GM06990 (cell line): ENCODE data around the gene TMEM52.

Source experiments
- DNase-seq: peaks from one replicate; pipeline ENCODE4 v3.0.0-alpha.2; 2011; ENCODE audit not compliant: insufficient read length; ENCODE audit errors: extremely low read depth
- H3K27me3 ChIP-seq: replicated peaks from 2 replicates; pipeline ENCODE4 v1.6.0; 2011; ENCODE audit warnings: low read length; ENCODE audit not compliant: control insufficient read depth, insufficient read depth
- H3K36me3 ChIP-seq: 2 replicates; pipeline ENCODE4 v1.5.1; 2011; ENCODE audit warnings: low read length; ENCODE audit not compliant: control insufficient read depth, insufficient read depth
- H3K4me3 ChIP-seq: replicated peaks from 2 replicates; pipeline ENCODE4 v1.5.1; 2011; ENCODE audit warnings: low read depth, mild to moderate bottlenecking, control low read depth, low read length
- TF ChIP-seq, protein P1 (sequence below): IDR thresholded peaks from 2 replicates; pipeline ENCODE4 v1.5.1; 2011; ENCODE audit warnings: low read length, control low read depth, mild to moderate bottlenecking, inconsistent platforms; ENCODE audit not compliant: insufficient read depth, poor library complexity, severe bottlenecking

Gene TMEM52

DNA sequence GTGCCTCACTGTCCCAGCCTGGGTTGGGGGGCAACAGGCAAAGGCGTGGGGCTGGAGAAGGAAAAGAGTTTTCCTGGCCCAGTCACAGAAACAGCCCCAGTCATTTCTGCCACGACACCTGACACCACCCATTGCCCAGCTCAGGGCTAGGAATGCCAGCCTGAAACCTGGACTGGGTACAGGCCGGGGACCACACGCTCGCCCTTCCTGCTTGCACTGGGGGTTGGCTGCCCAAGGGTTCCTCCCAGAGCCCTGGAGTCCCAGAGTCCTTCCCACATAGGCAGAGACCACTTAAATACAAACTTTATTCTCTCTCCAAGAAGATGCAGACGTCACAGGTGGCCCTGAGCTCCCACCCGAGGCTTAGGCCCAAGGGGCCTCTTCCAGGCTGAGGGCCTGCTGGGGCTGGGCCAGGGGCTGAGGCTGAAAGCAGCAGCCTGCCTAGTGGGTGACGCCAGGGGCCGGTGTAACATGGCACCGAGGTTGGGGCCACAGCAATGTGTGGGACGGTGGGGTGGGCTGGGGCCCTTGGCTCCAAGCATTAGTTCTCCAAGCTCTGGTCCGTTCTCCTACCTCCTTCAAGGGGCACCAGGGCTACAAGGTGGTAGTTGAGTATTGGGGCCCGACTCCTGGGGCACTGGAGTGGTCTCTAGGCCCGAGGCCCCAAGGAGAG is 1.6 kb downstream of the TMEM52 start:
- no peaks in the 10 kb centered on the region; the same call in 1 of the 2 replicates for H3K27me3 ChIP-seq
- DNase-seq = no peak
- TF ChIP-seq, protein P1, sequence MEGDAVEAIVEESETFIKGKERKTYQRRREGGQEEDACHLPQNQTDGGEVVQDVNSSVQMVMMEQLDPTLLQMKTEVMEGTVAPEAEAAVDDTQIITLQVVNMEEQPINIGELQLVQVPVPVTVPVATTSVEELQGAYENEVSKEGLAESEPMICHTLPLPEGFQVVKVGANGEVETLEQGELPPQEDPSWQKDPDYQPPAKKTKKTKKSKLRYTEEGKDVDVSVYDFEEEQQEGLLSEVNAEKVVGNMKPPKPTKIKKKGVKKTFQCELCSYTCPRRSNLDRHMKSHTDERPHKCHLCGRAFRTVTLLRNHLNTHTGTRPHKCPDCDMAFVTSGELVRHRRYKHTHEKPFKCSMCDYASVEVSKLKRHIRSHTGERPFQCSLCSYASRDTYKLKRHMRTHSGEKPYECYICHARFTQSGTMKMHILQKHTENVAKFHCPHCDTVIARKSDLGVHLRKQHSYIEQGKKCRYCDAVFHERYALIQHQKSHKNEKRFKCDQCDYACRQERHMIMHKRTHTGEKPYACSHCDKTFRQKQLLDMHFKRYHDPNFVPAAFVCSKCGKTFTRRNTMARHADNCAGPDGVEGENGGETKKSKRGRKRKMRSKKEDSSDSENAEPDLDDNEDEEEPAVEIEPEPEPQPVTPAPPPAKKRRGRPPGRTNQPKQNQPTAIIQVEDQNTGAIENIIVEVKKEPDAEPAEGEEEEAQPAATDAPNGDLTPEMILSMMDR = no peak
- H3K36me3 ChIP-seq = no peaks in the 10 kb centered on the region
- H3K4me3 ChIP-seq = no peak overlapping the region

DNA sequence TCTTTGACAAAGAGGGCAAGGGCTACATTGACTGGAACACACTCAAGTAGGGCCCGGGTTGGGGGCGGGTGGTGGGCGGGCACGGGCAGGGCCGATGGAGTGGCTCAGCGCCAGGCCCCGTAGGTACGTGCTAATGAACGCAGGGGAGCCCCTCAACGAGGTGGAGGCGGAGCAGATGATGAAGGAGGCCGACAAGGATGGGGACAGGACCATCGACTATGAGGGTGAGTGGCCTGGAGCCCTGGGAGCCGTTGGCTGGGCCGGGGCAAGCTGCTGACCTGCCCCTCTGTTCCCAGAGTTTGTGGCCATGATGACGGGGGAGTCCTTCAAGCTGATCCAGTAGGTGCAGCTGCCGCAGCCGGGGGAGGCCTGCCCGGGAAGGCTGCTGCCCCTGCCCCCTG is 2.2 kb downstream of the TMEM52 start:
- Histone ChIP-seq H3K27me3 (no peaks in the 10 kb centered on the region; the same call in 1 of the 2 replicates), H3K4me3 (no peak overlapping the region), H3K36me3 (no peaks in the 10 kb centered on the region)
- TF ChIP-seq, protein P1 = no peak
- no peak for DNase-seq

DNA sequence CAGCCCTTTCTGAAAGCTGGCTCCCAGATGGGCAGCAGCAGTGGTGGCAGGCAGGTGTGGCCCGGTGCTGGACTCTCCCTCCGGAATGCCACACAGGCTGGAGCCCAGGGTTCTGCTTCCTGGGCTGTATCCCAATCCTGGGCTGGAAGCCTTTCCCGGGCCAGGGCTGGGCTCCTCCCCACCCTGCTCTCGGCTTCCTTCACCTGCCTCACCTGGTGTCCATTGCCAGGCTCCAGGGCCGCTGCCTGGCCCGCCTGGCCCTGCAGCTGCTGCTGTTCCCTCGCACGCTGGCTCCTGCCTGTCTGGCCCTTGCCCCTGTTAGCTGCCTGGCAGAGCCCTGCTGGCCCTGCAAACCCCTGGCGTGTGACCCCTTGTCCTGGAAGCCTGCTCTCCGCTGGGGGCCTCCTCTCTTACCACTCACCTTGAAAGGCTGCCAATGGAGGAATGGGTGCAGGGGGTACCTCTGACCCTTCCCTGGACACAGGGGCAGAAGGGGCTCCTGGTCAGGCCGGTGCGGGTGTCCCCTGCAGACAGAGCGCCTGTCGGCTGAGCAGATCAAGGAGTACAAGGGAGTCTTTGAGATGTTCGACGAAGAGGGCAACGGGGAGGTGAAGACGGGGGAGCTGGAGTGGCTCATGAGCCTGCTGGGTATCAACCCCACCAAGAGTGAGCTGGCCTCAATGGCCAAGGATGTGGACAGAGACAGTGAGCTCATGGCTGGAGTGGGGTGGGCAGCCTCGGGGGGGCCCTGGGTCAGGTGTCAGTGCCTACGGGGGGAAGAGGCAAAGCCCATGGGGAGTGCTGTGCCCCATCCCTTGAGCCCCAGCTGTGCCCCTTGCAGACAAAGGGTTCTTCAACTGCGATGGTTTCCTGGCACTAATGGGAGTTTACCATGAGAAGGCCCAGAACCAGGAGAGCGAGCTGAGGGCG is 2.9 kb downstream of the TMEM52 start:
- H3K27me3 ChIP-seq = no peaks in the 10 kb centered on the region; the same call in 1 of the 2 replicates
- H3K4me3 ChIP-seq = no peak overlapping the region
- H3K36me3 ChIP-seq = no peaks in the 10 kb centered on the region
- TF ChIP-seq, protein P1 = no peak
- DNase-seq = no peak

DNA sequence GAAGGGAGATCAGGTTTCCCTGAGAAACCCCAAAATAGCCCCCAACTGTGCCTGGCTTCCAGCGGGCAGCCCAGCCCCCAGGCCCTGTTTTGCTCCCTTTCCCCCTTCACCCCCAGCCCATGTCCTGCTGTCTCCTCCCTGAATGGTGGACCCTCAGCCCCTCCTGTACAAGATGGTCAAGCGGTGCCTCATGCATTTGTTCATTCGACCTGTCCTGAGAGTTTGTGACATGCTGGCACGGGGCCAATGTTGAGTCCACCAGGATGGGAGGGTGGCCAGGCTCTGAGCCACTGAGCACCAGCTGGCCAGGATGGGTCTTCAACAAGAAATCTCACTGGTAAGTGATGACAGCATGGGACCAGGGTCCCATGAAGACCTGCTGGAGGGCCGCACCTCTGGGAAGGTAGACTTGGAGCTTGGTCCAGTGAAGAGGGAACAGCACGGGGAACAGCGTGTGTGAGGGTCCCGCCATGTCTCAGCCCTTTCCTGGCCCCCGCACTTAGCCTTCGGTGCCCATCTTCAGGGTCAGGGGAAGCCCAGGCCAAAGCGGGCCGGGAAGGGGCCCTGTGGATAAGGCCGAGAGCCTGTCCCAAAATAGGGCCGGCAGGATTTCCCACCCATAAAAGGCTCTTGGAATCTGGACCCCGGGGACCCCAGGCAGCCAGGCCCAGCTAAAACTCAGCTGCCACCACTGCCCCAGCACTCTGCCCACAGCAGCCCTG is 3.9 kb downstream of the TMEM52 start, which contains the start of gene CALML6:
Gene CALML6 (plus strand): TSS at position 290 of the 722 bp plus-strand sequence. CDS start 21 bp downstream, at position 311.
- no peak for DNase-seq
- Histone ChIP-seq H3K4me3 (no peak within 1 kb of the TSS), H3K27me3 (no peaks in the 10 kb centered on the region; the same call in 1 of the 2 replicates), H3K36me3 (no peaks in the 10 kb centered on the region)
- TF ChIP-seq, protein P1 = no peak

DNA sequence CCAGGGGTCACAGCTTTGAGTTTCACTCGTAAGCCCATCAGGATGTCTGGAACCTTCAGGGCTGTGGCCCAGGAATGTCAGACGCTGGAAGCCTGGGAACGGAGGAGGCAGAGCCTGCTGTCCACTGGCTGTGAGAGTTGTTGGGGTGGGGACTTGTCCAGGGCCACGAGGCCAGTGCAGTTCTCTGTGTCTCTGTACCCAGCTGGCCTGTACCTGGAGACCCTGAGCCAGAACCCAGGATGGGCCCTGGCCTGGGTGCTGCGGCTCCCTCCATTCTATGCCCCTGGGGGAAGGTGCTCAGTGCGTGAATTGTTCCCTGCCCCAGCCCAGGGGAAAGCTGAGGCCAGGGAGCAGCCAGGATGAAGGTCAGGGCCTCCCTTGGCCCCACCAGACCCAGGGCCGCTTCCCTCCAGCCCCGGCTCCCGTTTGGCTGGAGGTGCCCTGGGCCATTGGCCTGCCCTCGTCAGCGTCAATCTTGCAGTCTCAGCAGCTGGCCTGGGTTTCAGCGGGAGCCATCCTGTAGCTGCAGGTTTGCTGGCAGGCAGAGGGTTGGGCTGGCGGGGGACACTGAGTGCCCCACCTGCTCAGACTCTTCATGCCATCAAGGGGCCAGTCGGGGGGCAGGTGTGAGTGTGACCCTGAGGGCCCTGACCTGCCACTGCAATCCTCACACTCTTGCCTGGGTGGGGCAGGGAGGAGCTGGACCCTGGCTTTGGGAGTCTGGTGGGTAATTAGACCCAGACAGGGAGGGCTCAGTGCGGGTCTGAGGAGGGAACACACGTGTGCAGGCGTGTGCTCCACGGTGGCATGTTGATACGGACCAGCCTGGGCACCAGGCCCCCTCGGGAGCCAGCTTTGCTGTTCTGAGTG is 4.7 kb downstream of the TMEM52 start:
- Histone ChIP-seq H3K36me3 (no peaks in the 10 kb centered on the region), H3K27me3 (no peaks in the 10 kb centered on the region; the same call in 1 of the 2 replicates), H3K4me3 (no peak overlapping the region)
- TF ChIP-seq, protein P1 = no peak
- DNase-seq = no peak
